GM12878 (cell line): ENCODE results near the gene KLRB1. TPM values are rescaled to one million over a fixed set of nuclear protein-coding genes. Genes with fewer than 3 reads are reported as not detected.

Experiments used
- ATAC-seq: fragments of 200-7000 bp; cut with Tn5 transposase; 3 replicates; pipeline ENCODE4 v1.9.1; 2020; ENCODE audit warnings: mild to moderate bottlenecking, moderate library complexity
- BruUV-seq: library from RNA; stranded (reverse); fragments of 400-500 nt; replicated peaks from 2 replicates; lab custom pipeline; 2021; lab: Mats Ljungman, UMichigan
- CTCF ChIA-PET: fragments of 300-600 bp; sonication (Branson Sonifier 250); formaldehyde crosslinking; extraction: SDS; loops from one replicate; lab custom pipeline; 2021; ENCODE audit warnings: inconsistent platforms; lab: Yijun Ruan, JAX
- POLR2A ChIA-PET: fragments of 350-600 bp; formaldehyde crosslinking; extraction: SDS; loops from one replicate; lab custom pipeline; 2021; ENCODE audit warnings: inconsistent platforms; lab: Charles Lee
- RAD21 ChIA-PET: fragments of 300-600 bp; sonication (Branson Sonifier 250); formaldehyde crosslinking; loops from one replicate; lab custom pipeline; 2023; ENCODE audit warnings: antibody characterized with exemption; ENCODE audit not compliant: unreplicated experiment; lab: Charles Lee
- SMC1A ChIA-PET: fragments of 300-600 bp; sonication (Branson Sonifier 250); formaldehyde crosslinking; loops from one replicate; lab custom pipeline; 2023; ENCODE audit not compliant: unreplicated experiment, uncharacterized antibody; lab: Charles Lee
- DNase-seq: peaks from one replicate; pipeline ENCODE4 v3.0.0-alpha.2; 2011; ENCODE audit warnings: low read depth, low spot score
- FAIRE-seq: peaks from 3 replicates; lab custom pipeline; 2011; peaks lifted over from hg19 to GRCh38; lab: Jason Lieb, UNC
- H2AFZ ChIP-seq: 2 replicates; pipeline ENCODE4 v1.6.0; 2011; ENCODE audit warnings: low read depth, low read length, control low read depth; ENCODE audit not compliant: control insufficient read depth
- H3K27ac ChIP-seq: 2 replicates; pipeline ENCODE4 v1.5.1; 2011; ENCODE audit warnings: control low read depth; ENCODE audit not compliant: control insufficient read depth, insufficient read depth
- H3K27me3 ChIP-seq, 2 experiments: replicated peaks in 1 of 2; 2 replicates each; pipeline versions ENCODE4 v1.6.0 to v1.6.1; 2011; ENCODE audit warnings: low read length in 1 of 2; ENCODE audit not compliant: control insufficient read depth in 2 of 2, insufficient read depth in 2 of 2
- H3K36me3 ChIP-seq, 2 experiments: 2 replicates each; pipeline ENCODE4 v1.5.1; 2011; ENCODE audit warnings: low read length in 1 of 2; ENCODE audit not compliant: control insufficient read depth in 2 of 2, insufficient read depth in 2 of 2
- H3K4me1 ChIP-seq: 2 replicates; pipeline ENCODE4 v1.6.1; 2011; ENCODE audit warnings: mild to moderate bottlenecking, low read length, moderate library complexity, mixed read lengths; ENCODE audit not compliant: control insufficient read depth, insufficient read depth
- H3K4me2 ChIP-seq: 2 replicates; pipeline ENCODE4 v1.6.0; 2011; ENCODE audit warnings: control low read depth; ENCODE audit not compliant: control insufficient read depth, insufficient read depth
- H3K4me3 ChIP-seq: fragments of 200-600 bp; sonication (generic); 2 replicates; pipeline ENCODE4 v1.5.1; 2016
- H3K79me2 ChIP-seq: 2 replicates; pipeline ENCODE4 v1.6.0; 2011; ENCODE audit warnings: low read length; ENCODE audit not compliant: control insufficient read depth, insufficient read depth
- H3K9ac ChIP-seq: 2 replicates; pipeline ENCODE4 v1.8.0; 2011; ENCODE audit warnings: low read length, control low read depth, mixed read lengths; ENCODE audit not compliant: control insufficient read depth, insufficient read depth
- H3K9me3 ChIP-seq: replicated peaks from 3 replicates; pipeline ENCODE4 v1.5.1; 2011; ENCODE audit warnings: mild to moderate bottlenecking, low read length; ENCODE audit not compliant: control insufficient read depth, insufficient read depth
- H4K20me1 ChIP-seq: 2 replicates; pipeline ENCODE4 v1.6.0; 2011; ENCODE audit not compliant: control insufficient read depth, insufficient read depth
- BCL3 ChIP-seq: IDR thresholded peaks from 2 replicates; pipeline ENCODE4 v1.6.1; 2011; ENCODE audit warnings: borderline replicate concordance, low read depth, mild to moderate bottlenecking, moderate library complexity, low read length; ENCODE audit not compliant: insufficient read depth, poor library complexity, severe bottlenecking
- BCLAF1 ChIP-seq: fragments of 450-650 bp; IDR thresholded peaks from 2 replicates; pipeline ENCODE4 v1.6.1; 2017; ENCODE audit warnings: antibody characterized with exemption, mild to moderate bottlenecking, moderate library complexity
- CHD2 ChIP-seq: IDR thresholded peaks from 2 replicates; pipeline ENCODE4 v1.6.1; 2011; ENCODE audit warnings: low read depth, low read length, improper control_type of control experiment, borderline replicate concordance
- CHD4 ChIP-seq: fragments of 200-600 bp; sonication (generic); IDR thresholded peaks from 2 replicates; pipeline ENCODE4 v1.6.1; 2016; ENCODE audit warnings: mild to moderate bottlenecking
- CTCF ChIP-seq, 3 experiments: IDR thresholded peaks in 2 of 3; conservative IDR thresholded peaks in 1 of 3; 2 replicates each; pipeline ENCODE4 v1.5.1; 2011; ENCODE audit warnings: low read depth in 3 of 3, low read length in 3 of 3, mild to moderate bottlenecking in 3 of 3, control low read depth in 2 of 3, moderate library complexity in 2 of 3, inconsistent platforms in 1 of 3, mixed read lengths in 1 of 3; ENCODE audit not compliant: control insufficient read depth in 2 of 3, insufficient read depth in 1 of 3; ENCODE audit errors: extremely low read depth in 1 of 3
- DPF2 ChIP-seq: fragments of 450-650 bp; IDR thresholded peaks from 2 replicates; pipeline ENCODE4 v1.6.1; 2017; ENCODE audit warnings: mild to moderate bottlenecking
- IKZF2 ChIP-seq, 2 experiments: fragments of 450-650 bp; IDR thresholded peaks; 2 replicates each; pipeline ENCODE4 v1.6.1; 2017; ENCODE audit warnings: mild to moderate bottlenecking in 2 of 2, moderate library complexity in 2 of 2
- MAX ChIP-seq: IDR thresholded peaks from 2 replicates; pipeline ENCODE4 v1.6.1; 2012; ENCODE audit warnings: low read depth, low read length, improper control_type of control experiment
- RELB ChIP-seq: fragments of 450-650 bp; IDR thresholded peaks from 2 replicates; pipeline ENCODE4 v1.6.1; 2017; ENCODE audit warnings: low read depth, mild to moderate bottlenecking, moderate library complexity
- WGBS: methylation state at CpG from one replicate; pipeline ENCODE4 v1.1.6; 2016; ENCODE audit warnings: low lambda C conversion rate; ENCODE audit not compliant: insufficient replicate concordance, insufficient coverage; ENCODE audit errors: missing lambda C conversion rate; 5-methylcytosine and 5-hydroxymethylcytosine counted together
- in situ Hi-C: fragments of 300-500 bp; cut with MboI; formaldehyde crosslinking; loops from 9 replicates; pipeline ENCODE4 v1.14.3; 2018; ENCODE audit warnings: mixed read lengths
- intact Hi-C: fragments of 100-400 bp; cut with micrococcal nuclease; formaldehyde crosslinking; loops from one replicate; pipeline ENCODE4 v1.14.2; 2022; ENCODE audit not compliant: unreplicated experiment
- polyA plus RNA-seq, 11 experiments: library from polyadenylated mRNA; depleted of rRNA in 4 of 11; unstranded in 6 of 11; stranded (reverse) in 5 of 11; fragments of >200 nt; fragmentation: Nextera tagmentation in 4 of 11; fragmentation: Illumina TruSeq in 1 of 11; extraction: Ambion mirVana in 4 of 11; extraction: Trizol in 1 of 11; gene quantifications; 1 replicate in 1 of 11; 2 replicates in 10 of 11; pipeline versions ENCODE4 v1.2.1 to v1.2.3, GENCODE V29; 2011 to 2016; ENCODE audit warnings: inconsistent platforms in 2 of 11, missing spikeins in 2 of 11, low read depth in 1 of 11
- total RNA-seq, 4 experiments: library from RNA; depleted of rRNA in 3 of 4; stranded (reverse); fragments of >200 nt in 3 of 4; fragmentation: Illumina TruSeq in 1 of 4; extraction: Trizol in 1 of 4; gene quantifications; 2 replicates each; pipeline versions ENCODE4 v1.2.1 to v1.2.3, GENCODE V29; 2013 to 2021

The KLRB1 gene
- total and polyA plus RNA-seq, 10 of the 15 experiments (the other 5 are each of a cell fraction or from before 2014, with no cell fraction given) = not detected

- Histone ChIP-seq H3K4me3 (no peak overlapping the region), H3K4me1 (no peaks in the 10 kb centered on the region), H3K9me3 (no peaks in the 10 kb centered on the region), H3K4me2 (no peak overlapping the region), H3K27ac (no peak overlapping the region), H4K20me1 (no peaks in the 10 kb centered on the region), H2AFZ (no peak overlapping the region), H3K27me3 (no peaks in the 10 kb centered on the region; a peak in 1 of 4 replicates), H3K9ac (no peak overlapping the region), H3K36me3 (no peaks in the 10 kb centered on the region), H3K79me2 (no peaks in the 10 kb centered on the region)
- ChIA-PET RAD21 (no interaction called here), CTCF (no interaction called here), POLR2A (no interaction called here), SMC1A (no interaction called here)
- FAIRE-seq (no peak), ATAC-seq (no peak), DNase-seq (no peak)
- 86% methylated on average over 3 of the region's 3 CpGs for WGBS
- no TSS peak for BruUV-seq
- no peak for TF ChIP-seq CHD4
- no peak for TF ChIP-seq IKZF2 (IDR thresholded peaks at IDR 0.05)
- intact Hi-C loops = no loop called here
- in situ Hi-C loops = no loop called here
Measured at GRCh38 chr12:9606247-9606646, 1.5 kb downstream of the KLRB1 start.

GRCh38 chr12:9605483-9605882, 2.2 kb downstream of the KLRB1 start:
- Histone ChIP-seq H3K27me3 (no peaks in the 10 kb centered on the region; a peak in 1 of 4 replicates), H4K20me1 (no peaks in the 10 kb centered on the region), H3K9me3 (no peaks in the 10 kb centered on the region), H2AFZ (no peak overlapping the region), H3K4me2 (no peak overlapping the region), H3K9ac (no peak overlapping the region), H3K4me1 (no peaks in the 10 kb centered on the region), H3K4me3 (no peak overlapping the region), H3K27ac (no peak overlapping the region), H3K36me3 (no peaks in the 10 kb centered on the region), H3K79me2 (no peaks in the 10 kb centered on the region)
- in situ Hi-C loops = no loop called here
- intact Hi-C loops = no loop called here
- SMC1A ChIA-PET = no interaction called here
- no peak for DNase-seq
- POLR2A ChIA-PET = no interaction called here
- no TSS peak for BruUV-seq
- ATAC-seq = no peak
- CTCF ChIA-PET = no interaction called here
- RAD21 ChIA-PET = no interaction called here
- peak; percentile 27 for FAIRE-seq
- 47% methylated on average over 2 of the region's 2 CpGs for WGBS
- no peak for TF ChIP-seq MAX
- no peak for TF ChIP-seq CTCF (IDR thresholded peaks at IDR 0.05 in 2 of 3, conservative IDR thresholded peaks at IDR 0.05 in 1 of 3; ENCODE audit: control insufficient read depth in 2 of 3, extremely low read depth in 1 of 3, insufficient read depth in 1 of 3, low read depth in 3 of 3, low read length in 3 of 3)
- TF ChIP-seq CHD2 = no peak
- no peak for TF ChIP-seq BCL3
- no peak for TF ChIP-seq RELB
- TF ChIP-seq BCLAF1 = no peak
- TF ChIP-seq DPF2 = no peak
